Muscle layer of duodenum (tissue), 2 donors: ENCODE measurements around the gene FGF21.
A peak's percentile ranks its signal among the peaks of the same experiment; 100 is the strongest.

ENCODE experiments used
- H3K27ac ChIP-seq: one replicate; pipeline ENCODE4 v1.7.0; 2013; ENCODE audit warnings: mild to moderate bottlenecking, low read length
- H3K27me3 ChIP-seq: one replicate; pipeline ENCODE4 v1.7.0; 2013; ENCODE audit warnings: low read depth, mild to moderate bottlenecking, control low read depth, low read length
- H3K36me3 ChIP-seq, 2 donors: one replicate each; pipeline ENCODE4 v1.7.0; 2013; ENCODE audit warnings: low read length in 2 of 2, control low read depth in 1 of 2, mild to moderate bottlenecking in 1 of 2; ENCODE audit not compliant: insufficient read depth in 2 of 2, control insufficient read depth in 1 of 2
- H3K4me1 ChIP-seq, 2 donors: one replicate each; pipeline ENCODE4 v1.7.0; 2013; ENCODE audit warnings: low read length in 2 of 2, mild to moderate bottlenecking in 2 of 2, control low read depth in 1 of 2, moderate library complexity in 1 of 2; ENCODE audit not compliant: insufficient read depth in 2 of 2, control insufficient read depth in 1 of 2
- H3K4me3 ChIP-seq, 2 donors: one replicate each; pipeline ENCODE4 v1.7.0; 2013; ENCODE audit warnings: low read length in 2 of 2, low read depth in 1 of 2, mild to moderate bottlenecking in 1 of 2
- H3K9me3 ChIP-seq, 2 donors: one replicate each; pipeline ENCODE4 v1.7.0; 2013; ENCODE audit warnings: low read length in 2 of 2, control low read depth in 1 of 2, mild to moderate bottlenecking in 1 of 2; ENCODE audit not compliant: control insufficient read depth in 1 of 2
- donor health status: healthy.

The FGF21 gene

DNA sequence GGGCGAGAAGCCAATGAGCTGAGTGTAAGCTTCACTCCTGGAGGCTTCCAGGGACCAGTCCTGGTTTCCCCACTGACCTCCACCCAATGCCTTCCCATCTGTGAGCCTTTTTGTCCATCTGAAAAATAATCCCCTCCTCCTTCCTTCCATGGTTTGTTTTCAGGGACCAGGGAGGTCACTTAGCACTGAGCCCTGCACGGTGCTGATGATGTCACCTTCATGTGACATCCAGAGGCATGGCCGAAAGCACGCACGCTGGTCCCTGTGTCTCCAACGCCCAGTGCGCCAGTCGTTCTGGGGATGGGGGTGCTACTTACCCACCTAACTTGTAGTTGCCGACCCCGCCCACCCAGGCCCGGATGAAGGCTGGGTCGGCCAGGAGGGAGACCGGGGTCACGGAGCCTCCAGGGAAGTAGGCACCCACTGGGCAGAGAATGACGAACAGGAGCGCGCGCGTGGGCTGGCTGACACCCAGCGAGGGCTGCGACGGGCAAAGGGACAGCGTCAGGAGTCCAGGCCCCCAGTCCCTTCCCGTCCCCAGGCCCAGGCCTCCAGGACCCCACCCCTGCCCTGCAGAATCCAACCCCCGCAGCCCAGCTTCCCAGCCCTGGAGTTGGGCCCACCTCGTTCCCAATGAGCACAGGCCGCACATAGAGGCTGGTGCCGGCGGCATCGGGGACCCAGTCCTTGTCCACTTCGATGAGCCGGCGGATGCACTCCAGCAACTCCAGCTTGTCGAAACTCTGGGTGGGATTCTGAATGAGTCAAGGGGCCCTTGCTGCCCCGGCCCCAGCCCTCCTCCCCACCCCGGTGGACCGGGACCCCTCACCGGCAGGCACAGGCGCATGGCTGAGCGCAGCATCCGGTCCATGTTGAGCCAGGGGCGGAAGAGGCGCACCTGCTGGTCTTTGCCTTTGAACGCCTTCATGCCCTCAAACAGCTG, 44.3 kb downstream of the FGF21 start:
- H3K36me3 ChIP-seq: no peaks in the 10 kb centered on the region
- no peak overlapping the region for H3K4me3 ChIP-seq
- H3K4me1 ChIP-seq: peaks cover 0 to 4% of the 10 kb centered on the region in 2 donors
- H3K27me3 ChIP-seq: no peaks in the 10 kb centered on the region
- no peaks in the 10 kb centered on the region for H3K9me3 ChIP-seq
- no peak overlapping the region for H3K27ac ChIP-seq

DNA sequence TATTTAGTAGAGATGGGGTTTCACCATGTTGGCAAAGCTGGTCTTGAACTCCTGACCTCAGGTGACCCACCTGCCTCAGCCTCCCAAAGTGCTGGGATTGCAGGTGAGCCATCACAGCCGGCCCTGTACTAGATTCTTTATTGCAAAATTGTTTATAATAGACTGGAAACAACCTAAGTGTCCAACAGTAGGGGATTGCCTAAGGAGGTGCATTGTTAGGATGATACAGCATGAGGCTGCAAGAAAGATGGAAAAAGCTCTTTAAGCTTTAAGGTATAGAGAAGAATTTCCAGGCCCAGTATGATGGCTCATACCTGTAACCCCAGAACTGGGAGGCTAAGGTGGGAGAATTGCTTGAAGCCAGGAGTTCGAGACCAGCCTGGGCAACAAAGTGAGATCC, 47.3 kb downstream of the FGF21 start:
- H3K36me3 ChIP-seq: peaks cover 0 to 2% of the 10 kb centered on the region in 2 donors
- H3K4me3 ChIP-seq: no peak overlapping the region
- peaks cover 0 to 6% of the 10 kb centered on the region in 2 donors for H3K4me1 ChIP-seq
- H3K27me3 ChIP-seq: no peaks in the 10 kb centered on the region
- H3K9me3 ChIP-seq: no peaks in the 10 kb centered on the region
- no peak overlapping the region for H3K27ac ChIP-seq

DNA sequence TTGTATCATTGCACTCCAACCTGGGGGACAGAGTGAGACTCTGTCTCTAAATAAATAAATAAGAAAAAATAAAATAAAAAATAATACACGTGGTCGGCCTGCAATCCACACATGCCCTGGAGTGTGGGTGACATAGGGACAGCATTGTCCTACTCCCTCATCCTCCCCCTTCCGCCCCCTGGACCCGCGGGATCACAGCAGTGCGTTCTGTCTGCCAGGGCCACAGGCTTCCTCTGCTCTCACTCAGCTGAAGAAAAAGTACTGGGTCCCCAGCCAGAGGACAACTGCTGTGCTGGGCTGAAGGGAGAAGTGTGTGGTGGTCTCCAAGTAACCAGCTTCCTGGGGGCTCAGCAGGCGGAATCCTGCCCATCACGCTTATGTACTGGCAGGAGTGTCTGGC, 49.2 kb downstream of the FGF21 start:
- peaks cover 0 to 6% of the 10 kb centered on the region in 2 donors for H3K4me1 ChIP-seq
- H3K4me3 ChIP-seq: no peak overlapping the region
- H3K27ac ChIP-seq: no peak overlapping the region
- no peaks in the 10 kb centered on the region for H3K27me3 ChIP-seq
- H3K9me3 ChIP-seq: no peaks in the 10 kb centered on the region
- peaks cover 0 to 7% of the 10 kb centered on the region in 2 donors for H3K36me3 ChIP-seq

DNA sequence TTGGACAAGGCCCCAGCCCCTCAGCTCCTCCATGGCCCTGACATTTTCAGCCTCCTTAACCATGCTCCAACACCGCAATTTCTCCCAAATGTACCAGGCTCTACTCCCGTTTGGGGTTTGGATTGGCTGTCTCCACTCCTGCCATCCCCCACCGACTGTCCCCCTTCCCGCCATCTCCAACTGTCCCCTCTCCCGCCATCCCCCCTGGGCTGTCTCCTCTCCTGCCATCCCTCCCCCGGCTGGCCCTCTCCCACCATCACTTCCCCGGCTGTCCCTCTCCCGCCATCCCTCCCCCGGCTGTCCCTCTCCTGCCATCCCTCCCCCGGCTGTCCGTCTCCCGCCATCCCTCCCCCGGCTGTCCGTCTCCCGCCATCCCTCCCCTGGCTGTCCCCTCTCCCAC, 50.1 kb downstream of the FGF21 start:
- Histone ChIP-seq H3K36me3 (peaks cover 0 to 7% of the 10 kb centered on the region in 2 donors), H3K4me3 (no peak overlapping the region), H3K4me1 (peaks cover 0 to 12% of the 10 kb centered on the region in 2 donors), H3K27ac (no peak overlapping the region), H3K27me3 (no peaks in the 10 kb centered on the region), H3K9me3 (no peaks in the 10 kb centered on the region)

DNA sequence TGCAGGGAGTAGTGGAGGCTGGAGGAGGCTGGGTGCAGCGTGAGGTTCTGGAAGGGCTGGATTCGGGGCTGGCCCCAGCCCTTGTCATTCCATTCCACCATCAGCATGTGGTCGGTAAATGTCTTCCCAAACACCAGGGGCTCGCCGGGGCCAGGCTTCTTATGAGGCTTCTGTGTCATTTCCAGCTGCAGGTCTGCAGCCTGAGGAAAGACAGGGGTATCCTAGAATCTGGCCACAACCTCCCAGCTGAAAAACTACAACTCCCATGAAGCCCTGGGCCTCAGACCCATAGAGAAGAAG, 51.1 kb downstream of the FGF21 start:
- H3K4me1 ChIP-seq: peaks cover 0 to 16% of the 10 kb centered on the region in 2 donors
- H3K27me3 ChIP-seq: no peaks in the 10 kb centered on the region
- no peak overlapping the region for H3K27ac ChIP-seq
- H3K9me3 ChIP-seq: no peaks in the 10 kb centered on the region
- no peak overlapping the region for H3K4me3 ChIP-seq
- H3K36me3 ChIP-seq: peaks cover 0 to 7% of the 10 kb centered on the region in 2 donors

DNA sequence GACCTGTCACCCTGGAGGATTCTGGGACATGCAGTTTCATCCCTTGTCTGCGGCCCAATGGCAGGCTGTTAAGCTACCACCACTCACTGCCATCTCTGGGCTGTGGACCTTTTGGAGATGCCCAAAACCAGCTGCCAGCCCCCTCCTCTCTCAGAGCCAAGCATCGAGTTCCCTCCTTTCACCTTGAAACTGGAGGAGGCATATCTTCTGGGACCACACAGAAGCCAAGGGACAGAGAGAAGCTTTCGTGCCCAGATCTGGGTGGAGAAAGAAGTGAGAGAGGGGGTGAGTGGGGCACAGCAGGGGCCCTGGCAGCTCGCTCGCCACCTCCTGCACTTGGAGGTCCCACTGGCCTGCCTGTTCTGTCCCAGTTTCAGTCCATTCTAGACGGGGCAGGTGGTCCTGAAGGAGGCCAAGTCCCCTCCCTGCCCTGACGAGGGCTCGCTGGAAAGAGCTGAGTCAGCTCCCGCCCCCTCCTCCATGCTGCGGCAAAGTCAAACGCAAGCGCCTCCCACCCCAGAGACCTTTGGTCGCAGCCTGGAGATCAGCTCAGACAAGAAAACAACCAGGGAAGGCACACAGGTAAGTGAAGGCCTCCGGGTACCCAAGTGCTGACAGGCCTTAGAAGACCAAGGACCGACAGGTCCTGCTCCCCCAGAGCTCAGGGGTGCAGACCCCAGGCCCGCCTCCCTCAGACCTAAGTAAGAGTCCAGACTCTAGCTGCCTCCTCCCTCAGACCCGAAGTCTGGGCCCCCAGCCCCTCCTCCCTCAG, 51.7 kb downstream of the FGF21 start:
- Histone ChIP-seq H3K27ac (peak overlapping the region; percentile 60), H3K4me3 (peak overlapping the region in 1 of 2 donors; percentile 21), H3K36me3 (peaks cover 0 to 7% of the 10 kb centered on the region in 2 donors), H3K9me3 (no peaks in the 10 kb centered on the region), H3K27me3 (no peaks in the 10 kb centered on the region), H3K4me1 (peaks cover 0 to 16% of the 10 kb centered on the region in 2 donors)

DNA sequence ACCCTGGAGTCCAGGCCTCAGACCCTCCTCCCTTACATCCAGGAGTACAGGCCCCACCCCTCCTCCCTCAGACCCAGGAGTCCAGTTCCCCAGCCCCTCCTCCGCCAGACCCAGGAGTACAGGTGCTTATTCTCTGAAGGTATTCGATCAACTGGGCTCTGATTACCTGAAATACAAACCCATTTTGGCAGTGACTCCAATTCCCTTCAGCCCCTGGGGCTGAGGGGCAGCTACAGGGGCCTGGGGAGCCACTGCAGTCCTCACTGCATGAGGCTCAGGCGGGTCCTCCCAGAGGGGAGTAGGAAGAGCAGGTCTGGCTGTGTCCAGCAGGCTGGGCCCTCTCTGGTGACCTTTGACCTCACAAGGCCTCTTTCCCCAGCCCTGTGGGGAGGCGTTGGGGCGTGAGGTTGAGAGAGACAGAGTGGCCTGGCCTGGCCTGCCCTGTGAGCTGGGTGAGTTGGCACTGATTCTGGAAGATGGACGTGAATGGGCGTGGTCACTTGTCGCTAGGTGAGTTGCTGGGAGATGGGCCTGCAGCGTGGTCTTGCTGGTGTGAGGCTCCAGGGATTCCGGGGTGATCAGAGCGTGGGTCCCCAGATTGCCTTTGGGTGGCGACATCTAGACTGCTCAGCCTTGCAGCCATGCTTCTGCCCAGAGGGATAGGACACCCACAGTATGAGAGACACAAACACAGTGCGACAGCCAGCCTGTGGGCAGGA, 52.4 kb downstream of the FGF21 start:
- H3K27me3 ChIP-seq: no peaks in the 10 kb centered on the region
- no peaks in the 10 kb centered on the region for H3K9me3 ChIP-seq
- H3K4me1 ChIP-seq: peaks cover 0 to 21% of the 10 kb centered on the region in 2 donors
- H3K36me3 ChIP-seq: peaks cover 0 to 7% of the 10 kb centered on the region in 2 donors
- H3K4me3 ChIP-seq: peak overlapping the region in 1 of 2 donors; percentile 21
- H3K27ac ChIP-seq: peak overlapping the region; percentile 60
